ENCODE results near the gene FLOT1. TPM values are rescaled to one million over a fixed set of nuclear protein-coding genes. Genes with fewer than 3 reads are reported as not detected.

Gene FLOT1
- total and polyA plus RNA-seq, 2 donors (not counting 3 experiments of a cell fraction or from before 2014, with no cell fraction given): 141 to 154 TPM

GRCh38 chr6:30681766-30682142 is 60.7 kb downstream of the FLOT1 start:
- H3K4me2 ChIP-seq (ENCODE audit: insufficient read depth, low read length): peak overlapping the region; percentile 85
- H3K79me2 ChIP-seq (ENCODE audit: control insufficient read depth, insufficient read depth, low read length): peaks cover 85% of the 10 kb centered on the region
- peak overlapping the region; percentile 91 for H3K9ac ChIP-seq (replicated peaks; ENCODE audit: extremely low read depth, insufficient read depth, low read length)
- dilution Hi-C loops (cut with MboI; ENCODE audit: extremely low pct_ligation_motif_present, low sequenced_read_pairs) (no loop called here), intact Hi-C loops (cut with micrococcal nuclease) (loop anchor here (1.0 to 2.0 kb wide), 3 partner anchors 36 to 405 kb away; partner anchors contain the start of gene MDC1)
- H3K4me3 ChIP-seq (replicated peaks in 1 of 3; ENCODE audit: insufficient read depth in 1 of 3, low read depth in 1 of 3, low read length in 3 of 3): peak overlapping the region; percentile 81 to 93 (median 87)
- BruUV-seq (replicated peaks): TSS peak; percentile 0
- DNase-seq (ENCODE audit: low read depth, low spot score) (no peak), FAIRE-seq (peak; percentile 48)
- POLR2A ChIA-PET: interaction anchor here (0.5 to 3.7 kb wide), 4 partner anchors 9 to 154 kb away, joined by 3 to 34 read pairs (median 12); partner anchors contain the start of genes DHX16 and MDC1
- no peaks in the 10 kb centered on the region for H3K27me3 ChIP-seq (ENCODE audit: control insufficient read depth in 2 of 2, insufficient read depth in 2 of 2, low read length in 2 of 2)
- H3K36me3 ChIP-seq (ENCODE audit: control insufficient read depth in 2 of 2, extremely low read depth in 1 of 2, insufficient read depth in 2 of 2, low read length in 2 of 2): peaks cover 4 to 12% of the 10 kb centered on the region in 2 experiments
- H2AFZ ChIP-seq (ENCODE audit: low read depth, low read length): no peak overlapping the region
- TF ChIP-seq EZH2 (IDR thresholded peaks at IDR 0.05; ENCODE audit: borderline replicate concordance, low read depth, low read length, severe bottlenecking) (no peak), GATA2 (IDR thresholded peaks at IDR 0.05; ENCODE audit: insufficient read depth, insufficient read length, low read depth, low read length) (no peak), FOS (IDR thresholded peaks at IDR 0.05; ENCODE audit: borderline replicate concordance, insufficient read depth, low read length) (no peak), POLR2AphosphoS5 (IDR thresholded peaks at IDR 0.05; ENCODE audit: insufficient read depth, low read depth, low read length) (no peak), MYC (IDR thresholded peaks at IDR 0.05; ENCODE audit: low read depth, low read length) (no peak), CTCF (IDR thresholded peaks at IDR 0.05; ENCODE audit: extremely low read depth in 1 of 2, insufficient read depth in 1 of 2, low read depth in 1 of 2, low read length in 2 of 2) (no peak), MAX (IDR thresholded peaks at IDR 0.05; ENCODE audit: insufficient read depth, insufficient read length) (no peak), JUN (IDR thresholded peaks at IDR 0.05; ENCODE audit: borderline replicate concordance, insufficient read depth, insufficient read length, low read depth) (no peak), POLR2A (IDR thresholded peaks at IDR 0.05; ENCODE audit: low read depth, low read length) (no peak)
- H3K27ac ChIP-seq (ENCODE audit: insufficient read depth, low read depth, low read length): peak overlapping the region; percentile 94
- H3K4me1 ChIP-seq (ENCODE audit: control insufficient read depth, extremely low read depth, insufficient read depth, low read length): peaks cover 34% of the 10 kb centered on the region
- H3K9me3 ChIP-seq (replicated peaks; ENCODE audit: control insufficient read depth, insufficient read depth, low read length): no peaks in the 10 kb centered on the region
- no peaks in the 10 kb centered on the region for H3K9me1 ChIP-seq (replicated peaks; ENCODE audit: control insufficient read depth, extremely low read depth, insufficient read depth, low read length)
- H4K20me1 ChIP-seq (replicated peaks; ENCODE audit: control insufficient read depth, extremely low read depth, insufficient read depth, low read length): no peaks in the 10 kb centered on the region
- CTCF ChIA-PET: interaction anchor here (0.6 to 6.6 kb wide), 8 partner anchors 8 to 406 kb away, joined by 3 to 296 read pairs (median 10); partner anchors contain the start of genes DHX16, MDC1 and TUBB
